OCI-LY1 (cell line): ENCODE results near the gene WNK2.

Experiments used
- H2AFZ ChIP-seq: fragments of 200-600 bp; sonication (generic), shearing (Covaris generic); 2 replicates; pipeline ENCODE4 v1.6.0; 2014; ENCODE audit warnings: antibody characterized with exemption, mild to moderate bottlenecking, low read length
- H3F3A ChIP-seq: fragments of 200-600 bp; sonication (generic), shearing (Covaris generic); 2 replicates; pipeline ENCODE4 v1.6.0; 2014; ENCODE audit warnings: mild to moderate bottlenecking, antibody characterized with exemption, low read length, moderate library complexity; ENCODE audit not compliant: insufficient read depth
- H3K27ac ChIP-seq: fragments of 200-600 bp; sonication (generic); 2 replicates; pipeline ENCODE4 v1.5.1; 2014; ENCODE audit warnings: low read length, mixed run types, mild to moderate bottlenecking, low read depth; ENCODE audit not compliant: poor library complexity, severe bottlenecking
- H3K27me3 ChIP-seq: fragments of 200-600 bp; sonication (generic); 2 replicates; pipeline ENCODE4 v1.6.0; 2014; ENCODE audit warnings: antibody characterized with exemption, mild to moderate bottlenecking, low read length, moderate library complexity; ENCODE audit not compliant: insufficient read depth
- H3K36me3 ChIP-seq: fragments of 200-600 bp; sonication (generic); 2 replicates; pipeline ENCODE4 v1.6.1; 2014; ENCODE audit warnings: mild to moderate bottlenecking, antibody characterized with exemption, low read length, moderate library complexity, mixed read lengths; ENCODE audit not compliant: insufficient read depth
- H3K4me1 ChIP-seq: fragments of 200-600 bp; sonication (generic); 2 replicates; pipeline ENCODE4 v1.5.1; 2014; ENCODE audit warnings: mild to moderate bottlenecking, low read length, moderate library complexity; ENCODE audit not compliant: insufficient read depth, severe bottlenecking
- H3K4me2 ChIP-seq: fragments of 200-600 bp; sonication (generic), shearing (Covaris generic); 2 replicates; pipeline ENCODE4 v1.6.1; 2014; ENCODE audit warnings: low read length
- H3K4me3 ChIP-seq: fragments of 200-600 bp; sonication (generic); 2 replicates; pipeline ENCODE4 v1.5.1; 2014; ENCODE audit warnings: low read length, low read depth, mild to moderate bottlenecking, mixed read lengths; ENCODE audit not compliant: poor library complexity, severe bottlenecking
- H3K79me2 ChIP-seq: fragments of 200-600 bp; shearing (Covaris generic); 2 replicates; pipeline ENCODE4 v1.6.1; 2016; ENCODE audit warnings: mixed run types, low read length, mixed read lengths; ENCODE audit not compliant: insufficient read depth
- H3K9ac ChIP-seq: fragments of 200-600 bp; sonication (generic), shearing (Covaris generic); 2 replicates; pipeline ENCODE4 v1.6.1; 2014; ENCODE audit warnings: mild to moderate bottlenecking, low read length, mixed read lengths
- H3K9me2 ChIP-seq: fragments of 200-600 bp; sonication (generic), shearing (Covaris generic); 2 replicates; pipeline ENCODE4 v1.6.1; 2014; ENCODE audit warnings: low read depth, mild to moderate bottlenecking, low read length, mixed read lengths
- H3K9me3 ChIP-seq: fragments of 200-600 bp; shearing (Covaris generic); 2 replicates; pipeline ENCODE4 v1.6.1; 2014; ENCODE audit warnings: low read length, mixed read lengths
- H4K20me1 ChIP-seq: fragments of 200-600 bp; sonication (generic), shearing (Covaris generic); 2 replicates; pipeline ENCODE4 v1.6.0; 2016; ENCODE audit warnings: mild to moderate bottlenecking, low read length; ENCODE audit not compliant: insufficient read depth
- EZH2 ChIP-seq: fragments of 200-600 bp; sonication (generic), shearing (Covaris generic); IDR thresholded peaks from 2 replicates; pipeline ENCODE4 v1.8.0; 2017; ENCODE audit warnings: borderline replicate concordance, mixed run types, mild to moderate bottlenecking, antibody characterized with exemption, low read length, moderate library complexity, mixed read lengths
- TF ChIP-seq, protein P1 (sequence below): fragments of 200-600 bp; sonication (generic), shearing (Covaris generic); IDR thresholded peaks from 2 replicates; pipeline ENCODE4 v1.5.1; 2017; ENCODE audit warnings: mild to moderate bottlenecking, antibody characterized with exemption, low read length, moderate library complexity, mixed read lengths

Gene WNK2

DNA sequence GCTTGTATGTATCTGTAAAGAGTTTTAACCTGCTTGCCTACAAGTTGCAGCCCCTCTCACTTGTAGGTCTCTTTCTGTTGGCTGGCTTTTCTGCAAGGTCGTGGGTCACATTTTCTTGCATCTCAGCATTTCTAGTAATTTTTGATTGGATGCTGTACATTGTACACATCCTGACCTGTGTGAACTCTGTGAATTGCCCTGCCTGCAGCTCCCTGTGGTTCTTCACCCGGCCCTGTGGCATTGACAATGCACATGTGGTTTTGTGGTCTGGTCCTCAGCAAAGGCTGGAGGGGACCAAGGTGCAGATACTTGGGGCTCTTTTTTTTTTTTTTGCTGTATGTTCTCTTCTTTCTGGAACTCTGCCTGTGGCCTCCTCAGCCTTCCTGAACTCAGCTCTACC lies 53.6 kb downstream of the WNK2 start:
- no peak overlapping the region for H3K27ac ChIP-seq
- H3K36me3 ChIP-seq = no peaks in the 10 kb centered on the region
- no peak overlapping the region for H2AFZ ChIP-seq
- H3K9me3 ChIP-seq = no peaks in the 10 kb centered on the region
- H3K79me2 ChIP-seq = no peaks in the 10 kb centered on the region
- peaks cover 6% of the 10 kb centered on the region for H3K4me1 ChIP-seq
- TF ChIP-seq, protein P1, sequence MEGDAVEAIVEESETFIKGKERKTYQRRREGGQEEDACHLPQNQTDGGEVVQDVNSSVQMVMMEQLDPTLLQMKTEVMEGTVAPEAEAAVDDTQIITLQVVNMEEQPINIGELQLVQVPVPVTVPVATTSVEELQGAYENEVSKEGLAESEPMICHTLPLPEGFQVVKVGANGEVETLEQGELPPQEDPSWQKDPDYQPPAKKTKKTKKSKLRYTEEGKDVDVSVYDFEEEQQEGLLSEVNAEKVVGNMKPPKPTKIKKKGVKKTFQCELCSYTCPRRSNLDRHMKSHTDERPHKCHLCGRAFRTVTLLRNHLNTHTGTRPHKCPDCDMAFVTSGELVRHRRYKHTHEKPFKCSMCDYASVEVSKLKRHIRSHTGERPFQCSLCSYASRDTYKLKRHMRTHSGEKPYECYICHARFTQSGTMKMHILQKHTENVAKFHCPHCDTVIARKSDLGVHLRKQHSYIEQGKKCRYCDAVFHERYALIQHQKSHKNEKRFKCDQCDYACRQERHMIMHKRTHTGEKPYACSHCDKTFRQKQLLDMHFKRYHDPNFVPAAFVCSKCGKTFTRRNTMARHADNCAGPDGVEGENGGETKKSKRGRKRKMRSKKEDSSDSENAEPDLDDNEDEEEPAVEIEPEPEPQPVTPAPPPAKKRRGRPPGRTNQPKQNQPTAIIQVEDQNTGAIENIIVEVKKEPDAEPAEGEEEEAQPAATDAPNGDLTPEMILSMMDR = no peak
- TF ChIP-seq EZH2 = no peak
- no peak overlapping the region for H3K9ac ChIP-seq
- H3K4me2 ChIP-seq = no peak overlapping the region
- H4K20me1 ChIP-seq = no peaks in the 10 kb centered on the region
- no peaks in the 10 kb centered on the region for H3K27me3 ChIP-seq
- no peaks in the 10 kb centered on the region for H3F3A ChIP-seq
- H3K9me2 ChIP-seq = no peaks in the 10 kb centered on the region
- H3K4me3 ChIP-seq = no peak overlapping the region

DNA sequence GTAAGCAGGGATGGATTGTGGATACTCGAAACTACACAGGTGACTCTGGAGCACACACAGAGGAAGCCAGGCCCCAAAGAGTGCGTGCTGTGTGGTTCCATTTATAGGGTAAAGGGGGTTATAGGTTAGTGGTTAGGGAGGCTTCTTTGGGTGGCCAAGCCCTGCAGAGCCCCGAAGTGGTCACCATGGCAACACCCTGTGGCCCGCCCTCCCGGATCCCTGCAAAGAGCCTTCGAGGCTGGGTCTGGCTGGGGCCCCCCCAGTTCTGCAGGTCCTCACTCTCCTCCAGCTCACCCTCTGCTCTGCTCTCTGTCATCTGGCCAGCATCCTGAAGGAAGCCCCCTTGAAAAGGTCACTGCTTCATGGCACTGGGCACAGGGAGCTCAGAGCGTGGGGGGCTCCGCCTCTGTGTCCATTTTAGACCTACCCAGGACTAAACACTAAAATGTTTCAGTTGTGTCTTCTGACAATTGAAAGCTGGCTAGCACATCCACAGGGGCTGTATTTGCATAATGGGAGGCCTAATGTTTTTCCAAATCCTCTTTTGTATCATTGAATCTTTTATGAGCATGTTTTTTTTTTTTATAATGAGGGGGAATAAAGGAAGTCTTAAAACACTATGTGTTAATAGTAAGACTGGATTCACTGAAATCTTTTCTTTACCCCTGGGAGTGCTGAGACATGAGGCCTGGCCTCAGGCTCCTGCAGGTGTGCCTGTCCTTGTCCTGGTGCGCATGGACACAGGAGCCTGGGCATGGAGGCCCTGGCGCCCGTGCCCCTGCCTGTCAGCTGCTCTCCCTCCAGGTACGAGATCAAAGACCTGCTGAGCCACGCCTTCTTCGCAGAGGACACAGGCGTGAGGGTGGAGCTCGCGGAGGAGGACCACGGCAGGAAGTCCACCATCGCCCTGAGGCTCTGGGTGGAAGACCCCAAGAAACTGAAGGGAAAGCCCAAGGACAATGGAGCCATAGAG lies 55.3 kb downstream of the WNK2 start:
- Histone ChIP-seq H2AFZ (no peak overlapping the region), H4K20me1 (no peaks in the 10 kb centered on the region), H3K4me1 (peaks cover 13% of the 10 kb centered on the region), H3K27me3 (no peaks in the 10 kb centered on the region), H3K27ac (no peak overlapping the region), H3F3A (no peaks in the 10 kb centered on the region), H3K36me3 (no peaks in the 10 kb centered on the region), H3K9me3 (no peaks in the 10 kb centered on the region), H3K79me2 (no peaks in the 10 kb centered on the region), H3K9ac (no peak overlapping the region), H3K9me2 (no peaks in the 10 kb centered on the region), H3K4me2 (no peak overlapping the region), H3K4me3 (no peak overlapping the region)
- no peak for TF ChIP-seq EZH2
- TF ChIP-seq, protein P1 = no peak

DNA sequence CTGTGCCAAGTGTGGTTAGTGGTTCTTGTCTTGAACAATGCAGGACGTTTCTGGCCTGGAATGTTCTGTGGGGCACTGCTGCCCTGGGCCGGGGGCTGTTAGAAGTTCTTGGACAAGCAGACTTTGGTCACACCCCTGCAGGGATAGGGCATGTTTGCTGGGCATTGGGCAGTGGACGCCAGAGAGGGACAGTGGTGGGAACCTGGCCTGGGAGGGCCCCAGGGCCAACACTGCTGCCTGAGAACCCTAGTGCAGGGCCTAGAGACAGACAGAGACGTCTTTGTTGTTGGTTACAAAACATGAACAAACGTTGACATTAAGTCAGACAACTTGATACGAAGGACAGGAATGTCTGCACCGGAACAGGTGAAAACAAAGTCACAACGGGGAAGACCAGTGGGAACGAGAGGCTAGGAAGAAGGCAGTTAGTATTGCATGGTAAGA lies 57.0 kb downstream of the WNK2 start:
- H2AFZ ChIP-seq = no peak overlapping the region
- H3K27me3 ChIP-seq = no peaks in the 10 kb centered on the region
- H3K4me3 ChIP-seq = no peak overlapping the region
- H3K9me3 ChIP-seq = no peaks in the 10 kb centered on the region
- no peaks in the 10 kb centered on the region for H3K79me2 ChIP-seq
- H3K9me2 ChIP-seq = no peaks in the 10 kb centered on the region
- TF ChIP-seq EZH2 = no peak
- TF ChIP-seq, protein P1 = no peak
- H3K4me1 ChIP-seq = peaks cover 30% of the 10 kb centered on the region
- H3K36me3 ChIP-seq = no peaks in the 10 kb centered on the region
- H3K9ac ChIP-seq = no peak overlapping the region
- no peaks in the 10 kb centered on the region for H4K20me1 ChIP-seq
- no peak overlapping the region for H3K27ac ChIP-seq
- no peak overlapping the region for H3K4me2 ChIP-seq
- no peaks in the 10 kb centered on the region for H3F3A ChIP-seq
